Body of pancreas (tissue), 4 donors: ENCODE measurements around the gene CDC42EP3.

Experiments used
- CTCF ChIP-seq, 7 experiments: fragments of 450-650 bp in 4 of 7; fragments of 200-600 bp in 3 of 7; sonication (generic) in 3 of 7; IDR thresholded peaks; one replicate each; pipeline ENCODE4 v1.5.1; 2016 to 2019; ENCODE audit warnings: antibody characterized with exemption in 7 of 7
- POLR2A ChIP-seq, 3 donors: fragments of 450-650 bp; IDR thresholded peaks; one replicate each; pipeline ENCODE4 v1.6.1; 2016; ENCODE audit warnings: antibody characterized with exemption in 3 of 3, mild to moderate bottlenecking in 2 of 3

GRCh38 chr2:37713258-37713700 lies 41.8 kb upstream of the CDC42EP3 start:
- TF ChIP-seq CTCF (IDR thresholded peaks at IDR 0.05) (no peak), POLR2A (IDR thresholded peaks at IDR 0.05) (no peak)
